NCI-H1436 treated with DMSO at 0.1 percent for 48 hours (cell line): Measurements from ENCODE around the gene CDON.

Experiments
- DNase-seq: peaks from one replicate; lab custom pipeline; 2025; lab: John Stamatoyannopoulos, UW

Gene CDON

GRCh38 chr11:125956391-125957134 is 106.1 kb downstream of the CDON start:
- no peak for DNase-seq

DNA sequence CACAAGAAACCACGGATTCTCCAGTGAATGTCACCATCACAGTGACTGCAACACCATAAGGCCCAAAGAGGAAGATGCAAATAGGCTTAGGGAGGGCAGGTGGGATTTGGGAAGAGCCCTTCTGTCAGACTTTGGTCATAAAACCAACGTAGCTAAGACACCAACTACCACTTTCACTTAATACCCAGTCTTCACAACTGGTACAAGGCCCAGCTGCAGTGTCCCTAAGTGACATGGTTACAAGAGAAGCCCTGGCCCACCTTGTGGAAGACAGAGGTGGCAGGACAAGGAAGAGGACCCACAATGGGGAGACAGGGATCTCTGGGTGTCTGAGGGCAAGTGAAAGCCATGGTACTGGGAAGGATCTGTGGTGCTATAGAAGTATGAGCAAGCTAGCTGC is 106.8 kb downstream of the CDON start:
- no peak for DNase-seq

GRCh38 chr11:125954945-125955640 is 107.6 kb downstream of the CDON start:
- no peak for DNase-seq

DNA sequence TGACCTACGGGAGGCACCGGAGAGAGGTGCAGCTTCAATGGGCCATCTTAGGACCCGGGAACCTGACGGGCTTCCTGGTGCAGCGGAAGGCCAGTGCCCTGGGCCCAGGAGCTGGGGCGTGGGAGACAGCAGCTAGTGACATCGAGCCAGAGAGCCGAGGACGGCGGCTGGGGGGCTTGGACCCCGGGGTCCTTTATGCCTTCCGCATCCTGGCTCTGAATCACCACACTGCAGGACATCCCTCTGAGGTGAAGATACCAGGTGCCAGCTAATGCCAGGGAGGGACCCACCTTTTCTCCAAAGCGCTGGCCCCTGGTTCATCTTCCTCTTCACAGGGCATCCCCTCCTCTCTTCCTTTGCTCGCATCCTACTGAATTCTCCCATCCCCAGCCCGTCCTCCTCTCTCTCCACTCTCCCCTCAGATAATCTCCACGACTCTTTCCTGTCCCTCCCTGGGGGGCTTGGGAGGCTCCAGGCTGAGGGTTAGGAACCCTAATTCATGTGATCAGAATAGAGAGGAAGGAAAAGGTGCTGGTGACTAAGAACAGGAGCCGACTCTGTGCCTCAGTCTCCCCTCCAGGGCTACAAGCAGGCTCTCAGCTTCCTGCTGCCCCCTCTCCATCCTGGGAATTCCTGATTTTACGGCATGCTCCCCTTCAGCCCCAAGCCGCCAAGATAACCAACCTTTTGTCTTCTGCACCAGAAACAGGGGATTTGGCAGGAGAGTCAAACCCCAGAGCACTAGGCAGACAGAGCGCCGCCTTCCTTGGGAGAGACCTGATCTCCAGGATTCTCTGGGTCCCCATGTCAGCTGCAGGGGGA is 108.3 kb downstream of the CDON start:
- DNase-seq: no peak

- no peak for DNase-seq
Observed at GRCh38 chr11:125953401-125953935, 109.2 kb downstream of the CDON start.

DNA sequence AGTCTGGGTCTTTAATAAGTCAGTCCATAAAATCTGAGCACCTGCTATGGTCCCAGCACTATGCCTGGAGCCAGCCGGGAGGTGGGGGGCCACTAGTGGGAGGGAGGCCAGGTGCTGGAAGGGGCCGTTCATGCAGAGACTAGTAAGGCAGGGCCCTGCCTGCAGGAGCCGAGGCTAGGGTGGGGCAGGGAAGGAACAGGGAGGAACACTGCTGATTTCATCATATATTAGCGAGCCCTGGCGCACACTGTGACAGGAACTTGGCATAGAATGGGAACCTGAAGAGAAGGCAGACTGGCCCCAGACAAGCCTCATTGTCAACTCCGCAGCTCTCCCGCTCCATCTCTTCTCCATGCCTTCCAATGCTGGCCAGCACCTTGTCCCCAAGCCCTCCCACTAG is 109.7 kb downstream of the CDON start:
- no peak for DNase-seq

DNA sequence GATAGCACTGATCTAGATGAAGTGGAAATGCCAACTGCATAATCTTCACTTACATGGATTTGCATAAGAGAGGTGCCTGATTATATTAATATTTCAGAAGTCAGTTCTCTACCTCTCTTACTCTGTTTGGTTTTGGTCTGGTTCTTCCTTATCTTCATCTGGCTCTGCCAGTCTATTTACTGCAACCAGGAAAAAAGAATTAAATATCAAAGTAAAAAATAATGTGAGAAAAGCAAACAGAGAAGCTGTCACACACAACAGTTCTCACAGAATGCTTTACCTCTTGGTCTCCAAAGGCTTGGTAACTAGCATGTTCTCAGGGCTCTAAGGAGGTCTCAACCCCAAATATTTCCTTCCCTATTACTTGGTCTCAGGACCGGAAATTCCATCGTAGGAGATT is 110.1 kb downstream of the CDON start:
- no peak for DNase-seq

DNA sequence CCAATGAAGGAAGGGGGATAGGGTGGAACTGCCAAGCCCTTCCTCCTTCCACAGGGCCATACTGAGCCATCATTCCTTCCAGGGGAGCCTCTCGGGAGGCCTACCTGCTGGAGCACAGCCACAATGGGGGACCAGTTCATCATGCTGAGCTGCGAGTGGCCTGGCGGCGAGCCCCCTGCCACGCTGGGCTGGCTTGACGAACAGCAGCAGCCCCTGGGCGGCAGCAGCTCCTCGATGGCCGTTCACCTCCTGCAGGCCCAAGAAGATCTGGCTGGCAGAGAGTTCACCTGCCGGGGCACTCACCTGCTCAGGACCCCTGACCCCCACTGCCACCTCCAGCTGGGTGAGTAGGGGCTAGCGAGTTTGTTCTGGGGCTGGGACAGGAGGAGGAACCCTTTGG is 110.9 kb downstream of the CDON start:
- DNase-seq: no peak

DNA sequence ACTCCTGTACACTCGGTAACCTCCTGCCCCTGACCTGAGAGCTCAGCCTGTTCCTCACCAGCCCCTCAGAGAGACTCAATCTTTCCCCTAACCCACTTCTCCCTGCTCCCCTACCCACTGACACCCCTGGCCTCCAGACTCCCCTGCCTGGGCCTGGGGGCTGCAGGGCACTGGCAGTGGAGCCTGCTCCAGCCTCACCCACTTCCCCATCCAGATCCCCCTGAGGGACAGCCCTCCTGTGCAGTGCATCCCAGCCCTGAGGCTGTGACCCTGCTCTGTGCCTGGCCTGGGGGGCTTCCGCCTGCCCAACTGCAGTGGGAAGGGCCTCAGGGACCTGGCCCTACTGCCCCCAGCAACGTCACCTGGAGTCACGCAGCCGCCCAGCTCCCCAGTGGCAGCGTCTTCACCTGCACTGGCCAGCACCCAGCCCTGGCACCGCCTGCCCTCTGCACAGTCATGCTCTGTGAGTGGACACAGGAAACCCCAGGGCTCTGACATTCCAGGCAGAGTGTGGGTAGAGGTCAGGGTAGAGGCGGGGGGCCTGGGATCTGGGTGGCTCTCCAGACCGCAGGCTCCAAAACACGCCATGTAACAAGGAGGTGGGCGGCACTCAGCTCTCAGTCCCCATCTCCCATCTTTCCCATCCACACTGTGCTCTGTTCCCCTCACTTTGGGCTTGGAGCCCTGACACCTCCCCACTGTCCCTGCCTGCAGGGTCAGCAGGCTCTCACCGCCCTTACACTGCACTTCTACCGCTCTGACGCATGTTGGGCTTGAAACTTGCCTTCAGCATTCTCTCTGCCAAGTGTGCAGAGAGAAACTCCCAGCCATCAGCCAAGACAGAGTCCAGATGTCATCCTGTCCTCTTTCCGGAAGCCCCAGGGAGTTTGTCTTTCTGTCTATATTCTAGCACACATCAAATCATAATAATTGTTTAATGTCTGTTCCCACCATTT is 111.7 kb downstream of the CDON start:
- no peak for DNase-seq

DNA sequence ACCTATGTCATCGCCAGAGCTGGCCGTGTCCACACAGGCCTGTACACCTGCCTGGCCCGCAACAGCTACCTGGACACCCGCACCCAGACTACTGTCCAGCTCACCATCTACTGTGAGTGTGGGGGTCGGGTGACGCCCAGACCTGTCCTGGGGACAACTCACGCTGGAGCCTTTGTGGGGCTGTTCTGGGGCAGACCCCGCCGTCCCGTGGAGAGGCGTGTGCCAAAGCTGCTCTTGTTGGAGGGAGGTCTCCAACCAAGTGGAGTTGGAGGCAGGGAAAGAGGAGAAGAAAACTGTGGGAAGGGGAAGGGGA is 112.5 kb downstream of the CDON start:
- no peak for DNase-seq

DNA sequence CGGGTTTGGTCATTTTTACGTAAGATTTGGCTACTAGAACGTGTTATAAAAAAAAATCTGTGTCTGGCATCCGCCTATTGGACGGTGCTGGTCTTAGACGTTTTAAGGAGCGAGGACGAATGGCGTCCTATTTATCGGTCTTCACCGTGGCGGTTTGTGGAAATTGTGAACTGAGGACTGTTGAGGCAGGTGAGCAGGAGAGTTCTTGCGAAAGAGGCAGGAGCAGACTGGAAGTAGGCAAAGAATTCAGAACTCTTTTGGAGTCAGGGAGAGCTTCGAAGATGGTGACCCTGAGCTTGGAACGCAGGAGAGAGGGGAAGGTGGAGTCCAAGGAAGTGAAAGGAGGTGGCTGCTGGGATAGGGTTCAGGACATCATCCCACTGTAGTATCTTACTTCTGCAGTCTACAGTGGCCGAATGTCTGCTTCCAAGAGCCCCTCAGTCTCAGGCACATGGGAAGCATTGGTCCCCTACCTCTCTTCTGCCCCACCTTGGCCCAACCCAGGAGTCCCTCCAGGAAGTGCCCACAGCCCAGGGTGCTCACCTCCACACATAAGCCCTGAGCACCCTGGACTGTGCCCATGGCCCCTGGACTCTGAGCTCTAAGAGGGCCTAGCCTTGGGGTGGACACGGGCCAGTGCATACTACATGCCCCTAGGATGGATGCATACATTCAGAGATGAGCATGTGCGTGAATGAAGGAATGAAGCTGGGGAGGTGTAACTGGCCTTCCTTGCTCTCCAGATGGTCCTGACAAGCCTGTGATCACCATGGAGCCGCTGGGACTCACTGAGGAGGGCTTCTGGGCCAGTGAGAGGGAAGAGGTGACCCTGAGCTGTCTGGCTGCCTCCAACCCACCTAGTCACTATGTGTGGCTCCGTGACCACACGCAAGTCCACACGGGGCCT is 113.1 kb downstream of the CDON start:
- DNase-seq: no peak

DNA sequence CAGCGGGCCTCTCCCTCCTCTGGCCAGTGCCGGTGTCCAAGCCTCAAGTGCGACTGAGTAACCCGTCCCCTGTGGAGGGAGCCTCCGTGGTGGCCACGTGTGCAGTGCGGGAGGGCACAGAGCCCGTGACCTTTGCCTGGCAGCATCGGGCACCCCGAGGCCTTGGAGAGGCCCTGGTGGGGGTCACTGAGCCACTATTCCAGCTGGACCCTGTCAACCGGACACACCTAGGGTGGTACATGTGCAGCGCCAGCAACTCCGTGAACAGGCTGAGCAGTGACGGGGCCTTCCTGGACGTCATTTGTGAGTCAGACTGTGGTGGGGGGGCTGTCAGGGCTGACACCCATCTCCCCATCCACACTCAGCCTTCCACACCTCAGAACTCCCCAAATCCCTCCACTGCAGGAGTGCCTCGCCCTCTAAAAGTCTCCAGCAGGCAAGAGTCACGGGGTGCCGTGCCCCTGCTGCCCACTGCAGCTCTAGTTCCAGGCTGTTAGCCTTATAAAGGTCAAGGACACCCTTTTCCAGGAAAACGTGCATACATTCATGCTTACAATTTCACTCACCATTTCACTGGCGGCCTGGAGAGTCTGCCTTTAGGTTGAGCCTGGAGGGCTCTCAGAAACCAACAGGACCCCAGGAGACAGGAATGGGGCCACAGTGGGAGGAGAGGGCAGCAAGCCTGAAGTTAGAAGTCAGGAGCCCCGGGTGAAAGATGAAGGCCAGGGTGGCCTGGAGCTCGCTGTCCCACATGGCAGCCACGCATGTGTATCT is 114.2 kb downstream of the CDON start:
- no peak for DNase-seq

DNA sequence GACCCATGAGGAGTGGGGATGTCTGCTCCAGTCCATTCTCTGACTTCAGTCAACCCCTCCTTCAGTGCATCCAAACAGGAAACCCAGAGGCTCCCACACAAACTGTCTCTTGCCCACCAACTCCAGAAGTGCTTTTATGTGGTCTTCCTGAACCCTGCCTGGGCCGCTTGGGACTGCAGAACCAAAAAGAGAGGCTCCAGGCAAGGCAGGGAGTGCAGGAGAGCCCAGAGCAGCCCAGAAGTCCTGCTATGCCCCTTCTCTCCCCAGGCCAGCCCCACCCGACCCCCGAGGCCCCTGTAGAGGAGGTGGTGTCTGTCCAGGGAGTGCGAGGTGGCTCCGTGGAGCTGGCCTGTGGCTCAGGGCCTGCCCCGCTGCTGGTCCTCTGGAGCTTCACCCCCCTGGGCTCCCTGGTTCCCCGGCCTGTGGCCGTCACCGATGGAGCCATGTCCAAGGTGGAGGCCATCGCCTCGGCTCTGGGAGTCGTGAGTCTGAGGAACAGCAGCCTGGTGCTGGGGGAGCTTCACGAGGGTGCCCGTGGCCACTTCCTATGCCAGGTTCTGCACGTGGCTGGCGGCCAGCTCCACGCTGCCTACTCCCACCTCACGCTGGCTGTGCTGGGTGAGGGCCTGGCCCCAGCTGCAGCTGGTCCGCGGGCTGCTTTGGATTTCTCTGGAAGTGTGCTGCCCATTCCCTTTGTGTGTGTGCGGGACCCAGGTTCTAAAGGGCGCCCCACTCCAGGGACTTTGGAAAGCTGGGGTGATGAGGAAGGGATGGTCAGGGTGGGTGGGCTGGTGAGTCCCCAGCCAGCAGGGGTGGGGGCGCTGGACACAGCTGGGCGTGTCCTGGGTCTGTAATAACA is 115.0 kb downstream of the CDON start:
- DNase-seq: no peak

GRCh38 chr11:125946712-125947418 is 115.8 kb downstream of the CDON start:
- DNase-seq: no peak

DNA sequence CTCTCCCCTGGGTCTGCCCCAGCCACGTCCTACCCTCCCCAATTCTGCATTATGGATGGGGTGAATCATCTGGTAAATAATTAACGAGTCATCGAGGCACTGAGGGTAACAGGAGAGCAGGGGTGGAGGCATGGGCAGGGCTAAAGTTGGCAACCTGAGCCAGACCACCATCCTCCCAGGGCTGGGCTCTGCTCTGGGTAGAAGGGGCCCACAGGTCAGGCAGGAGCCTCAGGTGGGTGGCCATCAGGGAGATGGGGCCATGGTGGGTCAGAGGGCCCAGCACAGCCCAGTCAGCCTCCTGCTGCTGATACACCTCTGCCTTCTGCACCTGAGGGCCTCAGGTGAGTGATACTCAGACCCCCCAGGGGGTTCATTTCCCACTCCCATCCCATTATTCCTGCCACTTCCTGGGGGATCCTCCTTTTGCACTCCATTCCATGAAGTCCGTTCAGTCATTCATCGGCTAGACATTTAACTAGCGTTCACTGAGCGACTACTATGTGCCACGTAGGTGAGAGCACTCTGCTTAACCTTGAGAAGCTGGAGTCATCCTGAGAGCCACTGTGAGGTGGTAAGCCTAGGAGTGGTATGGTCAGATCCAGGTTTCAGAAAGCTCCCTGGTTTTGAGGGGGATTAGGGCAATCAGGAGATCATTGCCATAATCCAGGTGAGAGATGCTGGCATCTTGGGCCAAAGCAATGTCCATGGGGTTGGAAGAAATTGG is 116.7 kb downstream of the CDON start, which contains the start of gene VSIG10L2:
TSS of gene VSIG10L2 (plus strand) at position 248 of the 724 bp plus-strand sequence. CDS start at position 260, 12 bp downstream.
- no peak for DNase-seq

GRCh38 chr11:125945011-125945796 is 117.5 kb downstream of the CDON start:
- peak; percentile 11 for DNase-seq
